ENCODE results near the gene KCMF1. TPM values are rescaled to one million over a fixed set of nuclear protein-coding genes. Genes with fewer than 3 reads are reported as not detected.

Gene KCMF1
- polyA plus RNA-seq, 2 of the 4 experiments (the other 2 are of a cell fraction): 77.8 to 221 TPM

DNA sequence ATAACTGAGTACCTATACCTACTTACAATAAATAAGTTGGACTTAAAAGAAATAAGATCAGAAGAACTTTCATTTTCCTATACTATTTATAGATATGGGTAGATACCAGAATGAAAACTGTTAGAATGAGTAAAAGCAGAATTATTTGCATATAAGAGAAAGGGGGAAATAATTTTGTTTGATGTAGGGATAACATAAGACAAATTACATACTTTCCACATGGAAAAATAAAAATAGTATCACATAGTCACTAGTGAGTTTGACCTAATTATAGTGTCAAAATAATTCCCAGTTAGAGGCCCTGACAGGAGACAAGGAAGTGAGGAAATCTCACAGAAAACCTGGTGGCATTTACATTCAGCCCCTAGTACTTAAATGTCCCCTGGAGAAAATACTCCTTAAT is 28.6 kb downstream of the KCMF1 start:
- TF ChIP-seq HES2 (IDR thresholded peaks at IDR 0.05): no peak
- no peak for TF ChIP-seq JUN (IDR thresholded peaks at IDR 0.05)
- TF ChIP-seq ELK1 (IDR thresholded peaks at IDR 0.05; ENCODE audit: low read depth, low read length): no peak
- no peak for TF ChIP-seq FOSB (CRISPR knock-in tag; IDR thresholded peaks at IDR 0.05)
- TF ChIP-seq CTCF (IDR thresholded peaks at IDR 0.05): no peak
- no peak for TF ChIP-seq NPAS2 (CRISPR knock-in tag; IDR thresholded peaks at IDR 0.05; ENCODE audit: borderline replicate concordance)
- no peak for TF ChIP-seq SMC3 (IDR thresholded peaks at IDR 0.05)
- no peak for TF ChIP-seq MAFK (IDR thresholded peaks at IDR 0.05; ENCODE audit: partially characterized antibody)
- TF ChIP-seq CBX2 (IDR thresholded peaks at IDR 0.05; ENCODE audit: borderline replicate concordance, low read depth): no peak
- no peak for TF ChIP-seq NFE2L2 (conservative IDR thresholded peaks at IDR 0.05; ENCODE audit: low read length)
- TF ChIP-seq, protein P1, sequence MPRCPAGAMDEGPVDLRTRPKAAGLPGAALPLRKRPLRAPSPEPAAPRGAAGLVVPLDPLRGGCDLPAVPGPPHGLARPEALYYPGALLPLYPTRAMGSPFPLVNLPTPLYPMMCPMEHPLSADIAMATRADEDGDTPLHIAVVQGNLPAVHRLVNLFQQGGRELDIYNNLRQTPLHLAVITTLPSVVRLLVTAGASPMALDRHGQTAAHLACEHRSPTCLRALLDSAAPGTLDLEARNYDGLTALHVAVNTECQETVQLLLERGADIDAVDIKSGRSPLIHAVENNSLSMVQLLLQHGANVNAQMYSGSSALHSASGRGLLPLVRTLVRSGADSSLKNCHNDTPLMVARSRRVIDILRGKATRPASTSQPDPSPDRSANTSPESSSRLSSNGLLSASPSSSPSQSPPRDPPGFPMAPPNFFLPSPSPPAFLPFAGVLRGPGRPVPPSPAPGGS (IDR thresholded peaks at IDR 0.05): no peak
- TF ChIP-seq CBX8 (IDR thresholded peaks at IDR 0.05): no peak
- TF ChIP-seq EHMT2 (IDR thresholded peaks at IDR 0.05; ENCODE audit: low read depth): no peak
- no peak for TF ChIP-seq USF2 (IDR thresholded peaks at IDR 0.05)
- no peak for TF ChIP-seq CHD4 (IDR thresholded peaks at IDR 0.05; ENCODE audit: borderline replicate concordance)
- TF ChIP-seq TFCP2L1 (CRISPR knock-in tag; IDR thresholded peaks at IDR 0.05): no peak
- no peak for TF ChIP-seq EHF (CRISPR knock-in tag; IDR thresholded peaks at IDR 0.05)
- no peak for TF ChIP-seq GATA3 (IDR thresholded peaks at IDR 0.05; ENCODE audit: borderline replicate concordance)
- no peak for DNase-seq (ENCODE audit: low read depth in 1 of 2, low spot score in 1 of 2)
- no peak overlapping the region for H3K4me3 ChIP-seq
- no peak for ATAC-seq
- no peaks in the 10 kb centered on the region for H3K9me3 ChIP-seq
- ChIA-PET POLR2A (no interaction called here), CTCF (no interaction called here)
- H3K4me1 ChIP-seq: peaks cover 64% of the 10 kb centered on the region
- no peak for FAIRE-seq
- no peak overlapping the region for H3K27ac ChIP-seq
- H3K4me2 ChIP-seq: no peak overlapping the region

- no peak for TF ChIP-seq EP300 (IDR thresholded peaks at IDR 0.05)
- no peaks in the 10 kb centered on the region for H3K9me3 ChIP-seq
- H3K4me3 ChIP-seq: no peak overlapping the region
- CTCF ChIA-PET: interaction anchor here (0.6 to 5.2 kb wide), 5 partner anchors 9 to 884 kb away, joined by 3 to 39 read pairs (median 7); no protein-coding TSS in a partner anchor
- no peak overlapping the region for H3K4me2 ChIP-seq
- ATAC-seq (peak; percentile 36 to 39; a peak in 4 of 6 replicates), FAIRE-seq (peak; percentile 70), DNase-seq (ENCODE audit: low read depth in 1 of 2, low spot score in 1 of 2) (no peak)
- POLR2A ChIA-PET: interaction anchor here (1.1 kb wide), 1 partner anchor 31 kb away, joined by 4 read pairs; the partner anchor contains the start of gene KCMF1
- 51% methylated on average over 2 of the region's 2 CpGs for WGBS (ENCODE audit: missing lambda C conversion rate)
- H3K4me1 ChIP-seq: peaks cover 51% of the 10 kb centered on the region
- no peak overlapping the region for H3K27ac ChIP-seq
Observed at GRCh38 chr2:85001595-85001994, 30.6 kb downstream of the KCMF1 start.

GRCh38 chr2:85002534-85002933 is 31.6 kb downstream of the KCMF1 start:
- no peak overlapping the region for H3K4me3 ChIP-seq
- H3K9me3 ChIP-seq: no peaks in the 10 kb centered on the region
- H3K4me2 ChIP-seq: no peak overlapping the region
- peaks cover 42% of the 10 kb centered on the region for H3K4me1 ChIP-seq
- ChIA-PET POLR2A (no interaction called here), CTCF (interaction anchor here (0.7 to 5.2 kb wide), 6 partner anchors 8 to 76 kb away, joined by 3 to 39 read pairs (median 6); no protein-coding TSS in a partner anchor)
- H3K27ac ChIP-seq: no peak overlapping the region
- 0 out of 6 replicates have a peak, but pooled peaks of 1 of the 2 experiments have one; percentile 23 for ATAC-seq
- no peak for FAIRE-seq
- no peak for DNase-seq (ENCODE audit: low read depth in 1 of 2, low spot score in 1 of 2)
- TF ChIP-seq HOXB5 (CRISPR knock-in tag; IDR thresholded peaks at IDR 0.05): no peak
- no peak for TF ChIP-seq TP53 (CRISPR knock-in tag; IDR thresholded peaks at IDR 0.05)
- no peak for TF ChIP-seq E2F6 (IDR thresholded peaks at IDR 0.05; ENCODE audit: borderline replicate concordance, low read depth)
- no peak for TF ChIP-seq JUN (IDR thresholded peaks at IDR 0.05)
- TF ChIP-seq HDAC2 (IDR thresholded peaks at IDR 0.05): no peak
- no peak for TF ChIP-seq ZSCAN20 (CRISPR knock-in tag; IDR thresholded peaks at IDR 0.05)
- TF ChIP-seq CEBPB (IDR thresholded peaks at IDR 0.05): no peak
- TF ChIP-seq POLR2A (IDR thresholded peaks at IDR 0.05; ENCODE audit: low read length): no peak
- TF ChIP-seq FOSL2 (IDR thresholded peaks at IDR 0.05): no peak
- no peak for TF ChIP-seq FOSL2 (CRISPR knock-in tag; IDR thresholded peaks at IDR 0.05)
- no peak for TF ChIP-seq POLR2AphosphoS2 (conservative IDR thresholded peaks at IDR 0.05; ENCODE audit: low read length)
- no peak for TF ChIP-seq ZFP36 (IDR thresholded peaks at IDR 0.05; ENCODE audit: borderline replicate concordance, partially characterized antibody)
- TF ChIP-seq RARB (CRISPR knock-in tag; IDR thresholded peaks at IDR 0.05): no peak
- TF ChIP-seq ZC3H11A (IDR thresholded peaks at IDR 0.05): no peak
- no peak for TF ChIP-seq HOXA7 (CRISPR knock-in tag; IDR thresholded peaks at IDR 0.05)
